GM04504 (cell line): ENCODE data around the gene PTMA.
"Not testable (repeated sequence)": the region's sequence is repeated elsewhere in the genome, so short reads cannot be mapped to it uniquely, and the experiment has no call there.

Source experiments
- DNase-seq: peaks from one replicate; pipeline ENCODE4 v3.0.0-alpha.2; 2012; ENCODE audit warnings: low read depth

Gene PTMA

GRCh38 chr2:231716666-231717280 lies 8.4 kb downstream of the PTMA start:
- DNase-seq, result no peak

- no peak for DNase-seq
Measured at GRCh38 chr2:231717281-231718171, 9.2 kb downstream of the PTMA start.

- DNase-seq, result no peak
Measured at GRCh38 chr2:231718799-231719198, 10.5 kb downstream of the PTMA start.

GRCh38 chr2:231720292-231720986 lies 12.1 kb downstream of the PTMA start:
- DNase-seq, result no peak

- no peak for DNase-seq
Measured at GRCh38 chr2:231720987-231721966, 13.0 kb downstream of the PTMA start.

GRCh38 chr2:231722721-231723307 lies 14.5 kb downstream of the PTMA start:
- DNase-seq, result no peak

- DNase-seq, result no peak
Measured at GRCh38 chr2:231725476-231725875, 17.2 kb downstream of the PTMA start.

- DNase-seq, result no peak
Measured at GRCh38 chr2:231726276-231726675, 18.0 kb downstream of the PTMA start.

- no peak for DNase-seq
Measured at GRCh38 chr2:231727621-231728020, 19.3 kb downstream of the PTMA start.

- no peak for DNase-seq
Measured at GRCh38 chr2:231732604-231733003, 24.3 kb downstream of the PTMA start.

GRCh38 chr2:231737761-231738160 lies 29.4 kb downstream of the PTMA start:
- no peak for DNase-seq

- DNase-seq, result no peak
Measured at GRCh38 chr2:231743376-231744116, 35.2 kb downstream of the PTMA start.

- DNase-seq, result no peak
Measured at GRCh38 chr2:231745303-231746038, 37.1 kb downstream of the PTMA start.

GRCh38 chr2:231748153-231748896 lies 40.0 kb downstream of the PTMA start:
- not testable (repeated sequence) for DNase-seq

GRCh38 chr2:231749016-231749415 lies 40.7 kb downstream of the PTMA start:
- DNase-seq, result not testable (repeated sequence)

GRCh38 chr2:231751042-231751815 lies 42.9 kb downstream of the PTMA start:
- no peak for DNase-seq

- no peak for DNase-seq
Measured at GRCh38 chr2:231752061-231752460, 43.7 kb downstream of the PTMA start.

- DNase-seq, result no peak
Measured at GRCh38 chr2:231761735-231762134, 53.4 kb downstream of the PTMA start.
